GM04504 (cell line): Measurements from ENCODE around the gene ADCY1.

ENCODE experiments used
- DNase-seq: peaks from one replicate; pipeline ENCODE4 v3.0.0-alpha.2; 2012; ENCODE audit warnings: low read depth

ADCY1 gene

DNA sequence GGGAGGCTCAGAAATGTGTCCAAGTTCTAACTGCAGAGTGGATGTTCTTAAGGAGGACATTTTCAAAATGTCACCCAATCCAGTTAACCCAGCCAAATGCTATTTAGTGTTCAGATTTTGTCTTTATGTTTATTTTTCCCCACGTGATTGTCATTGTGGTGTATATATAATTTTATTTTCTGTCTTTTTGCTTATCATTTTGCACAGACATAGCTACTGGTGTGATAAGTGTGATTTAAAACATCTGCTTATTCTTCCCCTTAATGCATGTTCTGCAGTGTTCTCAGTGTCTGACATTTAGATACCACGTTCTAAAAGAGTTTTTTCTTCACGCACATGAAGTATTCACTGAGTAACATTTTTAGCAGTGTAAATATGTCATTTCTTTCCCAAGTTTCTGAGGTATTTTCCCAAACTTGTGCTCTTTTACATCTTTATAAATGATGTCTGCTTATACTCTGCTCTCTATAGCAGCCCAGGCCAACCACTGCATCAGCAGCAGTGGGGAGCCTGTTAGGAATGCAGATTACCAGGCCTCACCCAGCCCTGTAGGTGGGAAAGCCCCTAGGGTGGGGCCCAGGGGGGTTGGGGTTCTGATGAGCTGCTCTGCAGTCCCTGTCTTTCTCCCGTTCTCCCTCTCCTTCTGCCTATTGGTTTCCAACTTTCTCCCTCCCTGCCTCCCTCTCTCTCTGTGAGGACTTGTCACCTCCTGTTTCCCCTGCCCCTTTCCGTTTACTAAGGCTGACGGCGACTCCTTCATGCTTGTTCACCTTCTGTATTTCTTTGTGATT is 20.8 kb downstream of the ADCY1 start:
- no peak for DNase-seq

DNA sequence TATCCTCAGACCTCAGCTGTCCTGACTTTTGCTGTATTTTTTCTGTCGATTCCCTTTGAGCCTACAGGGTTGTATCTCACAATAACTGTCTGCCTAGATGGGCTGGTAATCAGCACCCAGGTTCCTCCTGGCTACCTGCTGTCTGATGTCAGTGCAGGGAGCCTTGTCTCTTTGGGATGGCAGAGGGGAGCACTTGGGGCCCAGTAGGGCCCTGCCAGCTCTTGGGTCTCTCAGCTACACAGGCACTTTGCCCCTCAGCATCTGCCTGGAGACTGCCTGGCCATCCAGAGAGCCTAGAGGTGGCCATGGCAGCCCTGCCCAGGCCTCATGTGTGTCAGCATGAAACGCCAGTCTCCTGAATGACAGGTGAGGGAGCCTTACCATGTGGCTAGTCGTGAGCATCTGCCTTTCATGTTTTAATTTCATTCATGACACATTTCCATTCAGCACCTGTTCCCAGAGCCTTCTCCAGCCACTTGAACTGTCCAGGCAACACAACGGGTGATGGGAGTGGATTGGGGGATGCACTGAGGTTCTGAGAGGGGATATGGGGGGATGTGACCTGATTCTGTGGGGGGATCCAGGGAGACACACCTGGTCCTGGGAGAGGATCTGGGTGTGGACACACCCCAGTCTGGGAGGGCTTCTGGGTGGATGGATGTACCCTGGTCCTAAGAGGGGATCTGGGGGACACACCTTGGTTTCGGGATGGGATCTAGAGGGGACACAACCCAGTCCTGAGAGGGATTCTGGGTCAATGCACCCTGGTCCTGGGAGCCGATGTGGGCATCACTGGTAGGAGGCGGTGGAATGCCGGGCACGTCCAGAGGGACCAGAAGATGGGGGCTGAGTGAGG is 21.9 kb downstream of the ADCY1 start:
- no peak for DNase-seq

DNA sequence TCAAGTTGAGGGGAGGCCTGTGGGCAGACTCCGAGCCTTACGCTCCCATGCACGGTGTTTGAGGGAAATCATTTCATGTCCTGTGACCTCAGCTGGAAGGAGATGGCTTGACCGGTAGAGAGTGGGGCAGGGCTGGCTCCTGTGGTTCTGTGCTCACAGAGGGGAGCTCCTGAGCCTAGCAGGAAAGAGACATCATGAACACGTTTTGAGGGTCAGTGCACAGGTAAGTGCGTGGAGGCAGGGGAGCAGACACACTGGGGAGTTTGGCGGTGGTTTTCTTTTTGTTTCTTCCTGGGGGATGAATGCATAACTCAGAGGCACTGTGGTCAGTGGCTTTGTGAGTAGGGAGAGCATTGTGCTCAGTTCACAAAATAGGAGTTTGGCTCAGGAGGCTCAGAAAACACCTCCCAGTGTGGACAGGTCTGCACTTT is 22.5 kb downstream of the ADCY1 start:
- DNase-seq = no peak

GRCh38 chr7:45597286-45597984 is 23.3 kb downstream of the ADCY1 start:
- no peak for DNase-seq

- no peak for DNase-seq
These were observed 24.8 kb downstream of the ADCY1 start for GRCh38 chr7:45598886-45599520.

- no peak for DNase-seq
These were observed 25.9 kb downstream of the ADCY1 start for GRCh38 chr7:45599851-45600706.

- DNase-seq = no peak
These were observed 26.9 kb downstream of the ADCY1 start for GRCh38 chr7:45601094-45601493.

- no peak for DNase-seq
These were observed 27.8 kb downstream of the ADCY1 start for GRCh38 chr7:45601816-45602540.

DNA sequence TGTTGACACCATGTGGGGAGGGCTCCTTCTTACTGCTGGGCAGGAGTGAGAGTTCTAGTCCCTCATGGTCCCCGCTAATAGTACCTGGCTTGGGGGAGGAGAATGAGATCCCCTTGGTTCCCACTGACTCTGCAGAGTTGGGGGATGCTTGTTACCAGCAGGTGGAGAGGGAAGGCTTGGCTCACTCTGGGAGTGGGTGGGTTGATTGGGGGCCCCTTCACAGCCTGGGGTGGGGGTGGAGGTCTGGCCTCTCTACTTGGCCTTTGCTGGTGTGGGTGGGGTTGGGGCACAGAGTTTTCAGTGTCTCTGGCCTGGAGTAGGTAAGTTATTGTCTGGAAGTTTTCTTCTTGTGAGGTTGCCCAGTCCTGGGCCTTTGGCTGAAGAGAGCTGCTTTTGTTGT is 31.9 kb downstream of the ADCY1 start:
- no peak for DNase-seq

DNA sequence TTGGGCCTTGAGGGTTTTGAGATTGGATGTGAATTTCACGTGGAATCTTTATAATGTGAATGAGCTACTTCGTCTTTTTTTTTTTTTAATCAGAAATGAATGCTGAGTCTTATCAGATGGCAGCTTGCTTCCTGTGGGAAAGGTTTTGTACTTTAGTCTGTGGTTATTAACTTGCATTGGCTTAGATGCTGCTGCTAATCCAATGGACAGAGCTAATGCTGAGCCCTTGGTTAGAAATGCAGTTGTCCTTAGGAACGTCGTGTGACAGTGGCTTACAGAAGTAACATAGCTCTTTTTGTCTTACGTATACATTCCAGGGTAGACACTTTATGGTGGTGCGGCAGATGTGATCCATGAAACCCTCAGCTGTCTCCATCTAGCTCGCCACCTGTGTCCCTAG is 32.8 kb downstream of the ADCY1 start:
- no peak for DNase-seq

GRCh38 chr7:45609180-45609579 is 35.0 kb downstream of the ADCY1 start:
- DNase-seq = no peak

DNA sequence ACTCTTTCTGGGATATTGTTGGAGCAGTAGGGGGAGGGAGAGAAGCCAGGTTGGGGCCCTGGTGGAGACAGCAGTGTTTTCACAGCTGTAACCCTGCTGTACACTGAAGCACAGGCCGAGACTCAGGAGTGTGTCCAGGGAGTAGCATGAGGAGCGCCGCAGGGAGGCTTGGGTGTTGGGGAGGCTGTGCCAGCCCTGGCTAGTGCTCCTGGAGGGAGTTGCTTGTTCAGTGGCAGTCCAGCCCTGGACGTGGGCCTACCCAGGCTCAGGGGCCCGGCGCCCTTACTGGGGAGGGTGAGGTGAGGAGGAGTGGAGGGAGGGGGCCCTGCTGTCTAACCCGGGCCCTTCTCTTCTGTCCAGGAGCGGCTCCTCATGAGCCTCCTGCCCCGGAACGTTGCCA is 35.9 kb downstream of the ADCY1 start:
- DNase-seq = no peak

DNA sequence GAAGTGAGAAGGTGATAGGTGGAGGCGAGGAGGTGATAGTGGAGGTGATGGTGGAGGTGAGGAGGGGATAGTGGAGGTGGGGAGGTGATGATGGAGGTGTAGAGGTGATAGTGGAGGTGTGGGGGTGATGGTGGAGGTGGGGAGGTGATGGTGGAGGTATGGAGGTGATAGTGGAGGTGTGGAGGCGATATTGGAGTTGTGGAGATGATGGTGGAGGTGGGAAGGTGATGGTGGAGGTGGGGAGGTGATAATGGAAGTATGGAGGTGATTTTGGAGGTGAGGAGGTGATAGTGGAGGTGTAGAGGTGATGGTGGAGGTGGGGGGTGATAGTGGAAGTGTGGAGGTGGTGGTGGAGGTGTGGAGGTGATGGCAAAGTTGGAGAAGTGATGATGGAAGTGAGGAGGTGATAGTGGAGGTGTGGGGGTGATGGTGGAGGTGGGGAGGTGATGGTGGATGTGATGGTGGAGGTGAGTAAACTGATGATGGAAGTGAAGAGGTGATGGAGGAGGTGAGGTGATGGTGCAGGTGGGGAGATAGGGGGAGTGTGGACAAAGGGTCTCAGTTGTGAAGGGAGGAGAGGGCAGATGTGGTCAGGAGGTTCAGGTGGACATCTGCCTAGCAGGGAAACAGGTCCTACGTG is 36.6 kb downstream of the ADCY1 start:
- no peak for DNase-seq

DNA sequence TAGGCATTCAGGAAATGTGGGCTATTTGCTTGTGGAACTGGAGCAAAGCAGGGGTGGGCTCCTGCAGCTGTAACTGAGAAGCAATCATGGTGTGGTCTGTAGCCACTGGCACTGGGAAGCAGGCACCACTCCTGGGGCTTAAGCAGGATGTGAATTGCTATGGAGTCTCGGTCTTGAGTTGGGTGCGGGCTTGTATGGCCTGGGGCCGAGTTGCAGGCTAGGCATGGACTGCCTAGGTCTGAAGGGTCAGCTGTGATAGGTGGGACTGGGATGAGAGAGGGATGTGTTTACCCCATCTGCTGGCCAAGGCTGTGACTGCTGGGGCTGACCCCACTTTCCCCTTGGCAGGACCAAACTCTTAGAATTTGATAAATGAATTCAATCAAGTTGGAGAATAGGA is 43.0 kb downstream of the ADCY1 start:
- DNase-seq = no peak

DNA sequence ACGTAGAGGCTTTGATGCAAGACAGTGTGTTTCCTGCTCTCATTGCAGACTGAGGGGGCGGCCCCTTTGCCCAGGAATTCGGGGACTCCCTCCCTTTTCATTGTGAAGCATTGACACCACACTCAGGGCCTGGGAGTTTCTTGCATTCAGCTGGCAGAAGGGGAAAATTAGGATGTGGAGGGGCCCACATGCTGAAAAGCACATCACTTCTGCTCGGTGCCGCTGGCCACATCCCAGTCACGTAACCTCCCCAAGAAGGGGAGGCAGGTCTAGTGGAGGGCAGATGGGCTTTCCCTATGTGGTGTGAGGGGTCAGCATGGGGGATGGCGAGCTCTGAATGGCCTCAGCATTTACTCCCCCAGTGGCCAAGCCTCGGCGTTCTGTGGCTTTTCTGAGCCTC is 47.9 kb downstream of the ADCY1 start:
- no peak for DNase-seq

DNA sequence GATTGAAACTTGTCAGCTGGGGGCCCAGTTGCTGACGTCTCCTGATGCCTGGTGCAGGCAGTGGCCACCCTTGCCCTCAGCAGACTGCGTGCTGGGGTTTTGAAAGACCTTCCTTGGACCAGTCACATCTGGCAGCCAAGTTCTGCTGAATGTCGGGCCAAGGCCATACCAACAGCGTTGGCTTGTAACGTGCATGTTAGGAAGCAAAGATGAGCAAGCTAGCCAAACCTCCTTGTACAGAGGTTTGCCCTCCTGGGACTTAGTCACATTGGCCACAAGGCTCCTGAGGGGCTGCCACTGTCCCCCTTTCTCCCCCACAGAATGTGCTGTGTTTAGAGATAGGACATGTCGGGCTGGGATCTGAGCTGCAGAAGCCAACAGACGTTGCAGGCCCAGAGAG is 49.0 kb downstream of the ADCY1 start:
- DNase-seq = no peak

GRCh38 chr7:45623740-45624391 is 49.7 kb downstream of the ADCY1 start:
- no peak for DNase-seq

DNA sequence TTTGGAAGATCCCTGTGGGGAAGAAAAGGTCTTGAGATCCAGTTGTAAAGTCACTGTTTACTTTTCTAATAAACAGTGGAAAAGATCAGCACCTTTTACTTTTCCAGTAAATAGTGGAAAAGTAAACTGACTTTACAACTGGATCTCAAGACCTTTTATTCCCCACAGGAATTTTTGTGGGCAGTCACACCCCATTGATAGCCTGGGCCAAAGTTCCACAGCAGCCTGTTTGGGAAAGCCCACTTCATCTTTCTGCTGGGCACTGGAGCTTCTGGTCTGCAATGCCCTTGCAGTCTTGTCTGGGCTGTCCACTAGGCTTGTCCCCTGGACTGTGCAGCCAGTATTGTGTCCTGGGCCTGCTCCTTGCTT is 50.2 kb downstream of the ADCY1 start:
- no peak for DNase-seq

DNA sequence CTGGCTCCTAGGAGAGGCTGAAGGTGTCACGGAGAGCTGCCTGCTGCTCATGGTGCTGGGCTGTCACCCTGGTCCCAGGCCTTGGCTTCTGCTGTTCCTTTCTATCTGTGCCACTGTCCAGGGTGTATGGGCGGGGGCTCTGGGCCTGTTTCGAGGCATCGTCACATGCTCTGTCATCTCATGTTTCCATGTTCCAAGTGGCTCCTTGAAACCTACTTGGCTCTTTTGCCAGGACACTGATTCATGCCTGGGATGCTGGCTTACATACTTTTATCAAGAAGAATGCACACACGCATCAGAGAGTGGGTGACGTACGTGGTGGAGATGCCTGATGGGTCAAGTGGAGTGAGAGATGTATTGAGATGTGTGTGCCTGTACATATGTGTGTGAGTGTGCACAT is 50.9 kb downstream of the ADCY1 start:
- DNase-seq = no peak
